A549 (cell line): ENCODE data around the gene NEK8. TPM values are rescaled to one million over a fixed set of nuclear protein-coding genes. Genes with fewer than 3 reads are reported as not detected.
"Not testable (repeated sequence)": the region's sequence is repeated elsewhere in the genome, so short reads cannot be mapped to it uniquely, and the experiment has no call there.

Experiments used
- ATAC-seq, 2 experiments: fragments of 200-7000 bp in 1 of 2; fragments of >200 bp in 1 of 2; cut with Nextera tagmentation in 1 of 2; cut with Tn5 transposase in 1 of 2; 3 replicates each; pipeline versions ENCODE4 v1.8.0 to v1.9.1; 2018 to 2020; ENCODE audit warnings: mild to moderate bottlenecking in 1 of 2, moderate library complexity in 1 of 2
- CTCF ChIA-PET: fragments of 300-600 bp; sonication (Branson Sonifier 250); formaldehyde crosslinking; extraction: SDS; loops from one replicate; lab custom pipeline; 2021; ENCODE audit warnings: antibody characterized with exemption, inconsistent platforms; lab: Yijun Ruan, JAX
- POLR2A ChIA-PET: fragments of 350-600 bp; formaldehyde crosslinking; extraction: SDS; loops from one replicate; lab custom pipeline; 2021; ENCODE audit warnings: antibody characterized with exemption, inconsistent platforms; lab: Yijun Ruan, JAX
- DNase-seq, 2 experiments: peaks; one replicate each; pipeline versions ENCODE4 v3.0.0 to v3.0.0-alpha.2; 2011 to 2016; ENCODE audit warnings: low read depth in 1 of 2, low spot score in 1 of 2
- FAIRE-seq: peaks from 2 replicates; lab custom pipeline; 2011; peaks lifted over from hg19 to GRCh38; lab: Jason Lieb, UNC
- H3K27ac ChIP-seq, 2 experiments: fragments of >200 bp; sonication (Bioruptor Twin); formaldehyde crosslinking; 3 replicates each; pipeline ENCODE4 v1.5.1; 2016 to 2017
- H3K4me1 ChIP-seq: fragments of >200 bp; sonication (Bioruptor Twin); formaldehyde crosslinking; 3 replicates; pipeline ENCODE4 v1.6.1; 2016
- H3K4me2 ChIP-seq: fragments of >200 bp; sonication (Bioruptor Twin); formaldehyde crosslinking; 3 replicates; pipeline ENCODE4 v1.6.1; 2016
- H3K4me3 ChIP-seq: fragments of >200 bp; sonication (Bioruptor Twin); formaldehyde crosslinking; 3 replicates; pipeline ENCODE4 v1.5.1; 2016
- H3K9me3 ChIP-seq: fragments of >200 bp; sonication (Bioruptor Twin); formaldehyde crosslinking; 3 replicates; pipeline ENCODE4 v1.6.1; 2016
- EHF ChIP-seq: fragments of 250-450 bp; sonication (Bioruptor Pico); IDR thresholded peaks from 2 replicates; pipeline ENCODE4 v1.5.0; 2020; ENCODE audit warnings: mild to moderate bottlenecking
- EHMT2 ChIP-seq: fragments of 200-600 bp; sonication (generic); IDR thresholded peaks from 2 replicates; pipeline ENCODE4 v1.6.1; 2016; ENCODE audit warnings: antibody characterized with exemption, low read depth, mild to moderate bottlenecking, moderate library complexity
- FOSB ChIP-seq: fragments of 250-450 bp; sonication (Bioruptor Pico); IDR thresholded peaks from 2 replicates; pipeline ENCODE4 v1.5.0; 2020; ENCODE audit warnings: mild to moderate bottlenecking, moderate library complexity
- JUN ChIP-seq, 2 experiments: fragments of >200 bp; sonication (Bioruptor Twin); formaldehyde crosslinking; IDR thresholded peaks; 2 replicates in 1 of 2; 3 replicates in 1 of 2; pipeline ENCODE4 v1.6.1; 2016 to 2017
- KDM1A ChIP-seq: fragments of 200-600 bp; sonication (generic); IDR thresholded peaks from 2 replicates; pipeline ENCODE4 v1.6.1; 2016; ENCODE audit warnings: low read depth, mild to moderate bottlenecking
- RFX5 ChIP-seq: fragments of 450-650 bp; IDR thresholded peaks from 2 replicates; pipeline ENCODE4 v1.7.1; 2014; ENCODE audit warnings: antibody characterized with exemption, mild to moderate bottlenecking, moderate library complexity
- TP53 ChIP-seq: fragments of 250-450 bp; sonication (Bioruptor Pico); IDR thresholded peaks from 2 replicates; pipeline ENCODE4 v1.5.0; 2021; ENCODE audit warnings: mild to moderate bottlenecking, moderate library complexity
- ZFP36 ChIP-seq: fragments of 450-650 bp; IDR thresholded peaks from 2 replicates; pipeline ENCODE4 v1.6.1; 2014; ENCODE audit warnings: borderline replicate concordance; ENCODE audit not compliant: partially characterized antibody
- WGBS: methylation state at CpG from one replicate; pipeline ENCODE4 v1.1.6; 2017; ENCODE audit errors: missing lambda C conversion rate; 5-methylcytosine and 5-hydroxymethylcytosine counted together
- polyA plus RNA-seq, 4 experiments: library from polyadenylated mRNA; depleted of rRNA in 3 of 4; stranded (reverse); fragments of >200 nt; fragmentation: RNase III in 1 of 4; extraction: RNeasy Plus Mini Kit Qiagen cat#74134 plus additional on column Dnase treatment in 1 of 4; gene quantifications; 2 replicates in 3 of 4; 3 replicates in 1 of 4; pipeline ENCODE4 v1.2.3, GENCODE V29; 2011 to 2017
- TF ChIP-seq, protein P1 (sequence below): IDR thresholded peaks from 2 replicates; pipeline ENCODE4 v1.6.1; 2012
- TF ChIP-seq, protein P2 (sequence below): fragments of 200-600 bp; sonication (generic); IDR thresholded peaks from 2 replicates; pipeline ENCODE4 v1.6.1; 2016; ENCODE audit warnings: antibody characterized with exemption, mild to moderate bottlenecking, moderate library complexity
- TF ChIP-seq, protein P3 (sequence below): fragments of 450-650 bp; IDR thresholded peaks from 2 replicates; pipeline ENCODE4 v1.6.1; 2014; ENCODE audit warnings: antibody characterized with exemption
- TF ChIP-seq, protein P4 (sequence below): fragments of >200 bp; sonication (Bioruptor Twin); formaldehyde crosslinking; IDR thresholded peaks from 2 replicates; pipeline ENCODE4 v1.6.1; 2016
- TF ChIP-seq, protein P5 (sequence below): fragments of >200 bp; sonication (Bioruptor Twin); formaldehyde crosslinking; IDR thresholded peaks from 3 replicates; pipeline ENCODE4 v1.6.1; 2016

The NEK8 gene
- polyA plus RNA-seq, 2 of the 4 experiments (the other 2 are of a cell fraction) = 5.1 to 5.3 TPM

DNA sequence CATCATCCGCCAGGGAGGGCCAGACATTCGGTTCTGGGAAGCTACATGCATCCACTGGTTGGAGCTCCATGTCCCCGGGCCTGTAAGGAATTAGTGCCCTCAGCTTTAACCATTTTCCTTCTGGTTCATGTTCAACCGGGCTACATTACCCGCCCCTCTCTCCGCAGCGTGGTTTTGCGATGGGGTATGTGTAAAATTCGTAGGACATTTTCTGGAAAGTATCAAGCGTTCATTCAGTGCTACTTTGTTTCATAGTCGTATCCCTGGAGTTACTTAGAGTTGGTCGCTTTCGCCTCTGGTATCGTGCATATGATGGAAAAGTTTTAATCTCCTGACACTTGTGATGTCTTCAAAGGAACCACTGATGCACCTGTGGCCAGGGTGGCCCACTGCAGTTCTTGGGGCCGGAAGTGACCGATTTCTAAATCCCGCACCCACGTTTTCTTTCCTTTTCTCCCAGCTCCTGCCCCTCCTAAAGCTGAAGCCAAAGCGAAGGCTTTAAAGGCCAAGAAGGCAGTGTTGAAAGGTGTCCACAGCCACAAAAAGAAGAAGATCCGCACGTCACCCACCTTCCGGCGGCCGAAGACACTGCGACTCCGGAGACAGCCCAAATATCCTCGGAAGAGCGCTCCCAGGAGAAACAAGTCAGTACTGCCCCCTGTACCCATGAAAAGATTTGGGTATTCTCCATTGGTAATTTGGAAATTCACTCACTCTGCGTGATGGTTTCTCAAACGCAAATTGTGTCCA is 8.2 kb upstream of the NEK8 start (continued):
- TF ChIP-seq ZFP36 (no peak), FOSB (CRISPR knock-in tag) (peak; percentile 29; the same call in 1 of the 2 replicates), RFX5 (no peak), EHMT2 (no peak), KDM1A (no peak), EHF (CRISPR knock-in tag) (no peak), TP53 (CRISPR knock-in tag) (peak; percentile 92), JUN (IDR thresholded peaks at IDR 0.05) (peak; percentile 41 to 65; a peak in 2 of 5 replicates)
- TF ChIP-seq, protein P1, sequence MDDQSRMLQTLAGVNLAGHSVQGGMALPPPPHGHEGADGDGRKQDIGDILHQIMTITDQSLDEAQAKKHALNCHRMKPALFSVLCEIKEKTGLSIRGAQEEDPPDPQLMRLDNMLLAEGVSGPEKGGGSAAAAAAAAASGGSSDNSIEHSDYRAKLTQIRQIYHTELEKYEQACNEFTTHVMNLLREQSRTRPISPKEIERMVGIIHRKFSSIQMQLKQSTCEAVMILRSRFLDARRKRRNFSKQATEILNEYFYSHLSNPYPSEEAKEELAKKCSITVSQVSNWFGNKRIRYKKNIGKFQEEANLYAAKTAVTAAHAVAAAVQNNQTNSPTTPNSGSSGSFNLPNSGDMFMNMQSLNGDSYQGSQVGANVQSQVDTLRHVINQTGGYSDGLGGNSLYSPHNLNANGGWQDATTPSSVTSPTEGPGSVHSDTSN = no peak
- TF ChIP-seq, protein P2, sequence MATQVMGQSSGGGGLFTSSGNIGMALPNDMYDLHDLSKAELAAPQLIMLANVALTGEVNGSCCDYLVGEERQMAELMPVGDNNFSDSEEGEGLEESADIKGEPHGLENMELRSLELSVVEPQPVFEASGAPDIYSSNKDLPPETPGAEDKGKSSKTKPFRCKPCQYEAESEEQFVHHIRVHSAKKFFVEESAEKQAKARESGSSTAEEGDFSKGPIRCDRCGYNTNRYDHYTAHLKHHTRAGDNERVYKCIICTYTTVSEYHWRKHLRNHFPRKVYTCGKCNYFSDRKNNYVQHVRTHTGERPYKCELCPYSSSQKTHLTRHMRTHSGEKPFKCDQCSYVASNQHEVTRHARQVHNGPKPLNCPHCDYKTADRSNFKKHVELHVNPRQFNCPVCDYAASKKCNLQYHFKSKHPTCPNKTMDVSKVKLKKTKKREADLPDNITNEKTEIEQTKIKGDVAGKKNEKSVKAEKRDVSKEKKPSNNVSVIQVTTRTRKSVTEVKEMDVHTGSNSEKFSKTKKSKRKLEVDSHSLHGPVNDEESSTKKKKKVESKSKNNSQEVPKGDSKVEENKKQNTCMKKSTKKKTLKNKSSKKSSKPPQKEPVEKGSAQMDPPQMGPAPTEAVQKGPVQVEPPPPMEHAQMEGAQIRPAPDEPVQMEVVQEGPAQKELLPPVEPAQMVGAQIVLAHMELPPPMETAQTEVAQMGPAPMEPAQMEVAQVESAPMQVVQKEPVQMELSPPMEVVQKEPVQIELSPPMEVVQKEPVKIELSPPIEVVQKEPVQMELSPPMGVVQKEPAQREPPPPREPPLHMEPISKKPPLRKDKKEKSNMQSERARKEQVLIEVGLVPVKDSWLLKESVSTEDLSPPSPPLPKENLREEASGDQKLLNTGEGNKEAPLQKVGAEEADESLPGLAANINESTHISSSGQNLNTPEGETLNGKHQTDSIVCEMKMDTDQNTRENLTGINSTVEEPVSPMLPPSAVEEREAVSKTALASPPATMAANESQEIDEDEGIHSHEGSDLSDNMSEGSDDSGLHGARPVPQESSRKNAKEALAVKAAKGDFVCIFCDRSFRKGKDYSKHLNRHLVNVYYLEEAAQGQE = no peak
- TF ChIP-seq, protein P3, sequence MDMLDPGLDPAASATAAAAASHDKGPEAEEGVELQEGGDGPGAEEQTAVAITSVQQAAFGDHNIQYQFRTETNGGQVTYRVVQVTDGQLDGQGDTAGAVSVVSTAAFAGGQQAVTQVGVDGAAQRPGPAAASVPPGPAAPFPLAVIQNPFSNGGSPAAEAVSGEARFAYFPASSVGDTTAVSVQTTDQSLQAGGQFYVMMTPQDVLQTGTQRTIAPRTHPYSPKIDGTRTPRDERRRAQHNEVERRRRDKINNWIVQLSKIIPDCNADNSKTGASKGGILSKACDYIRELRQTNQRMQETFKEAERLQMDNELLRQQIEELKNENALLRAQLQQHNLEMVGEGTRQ = no peak
- TF ChIP-seq, protein P4, sequence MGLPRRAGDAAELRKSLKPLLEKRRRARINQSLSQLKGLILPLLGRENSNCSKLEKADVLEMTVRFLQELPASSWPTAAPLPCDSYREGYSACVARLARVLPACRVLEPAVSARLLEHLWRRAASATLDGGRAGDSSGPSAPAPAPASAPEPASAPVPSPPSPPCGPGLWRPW = no peak

- CTCF ChIA-PET = interaction anchor here (0.6 to 17.5 kb wide), 7 partner anchors 10 to 232 kb away, joined by 4 to 977 read pairs (median 5); partner anchors contain the start of genes BLTP2, PROCA1 and TRAF4
- TF ChIP-seq, protein P2 = 0 out of 2 replicates have a peak, but pooled peaks have one; percentile 26
- TF ChIP-seq, protein P5, sequence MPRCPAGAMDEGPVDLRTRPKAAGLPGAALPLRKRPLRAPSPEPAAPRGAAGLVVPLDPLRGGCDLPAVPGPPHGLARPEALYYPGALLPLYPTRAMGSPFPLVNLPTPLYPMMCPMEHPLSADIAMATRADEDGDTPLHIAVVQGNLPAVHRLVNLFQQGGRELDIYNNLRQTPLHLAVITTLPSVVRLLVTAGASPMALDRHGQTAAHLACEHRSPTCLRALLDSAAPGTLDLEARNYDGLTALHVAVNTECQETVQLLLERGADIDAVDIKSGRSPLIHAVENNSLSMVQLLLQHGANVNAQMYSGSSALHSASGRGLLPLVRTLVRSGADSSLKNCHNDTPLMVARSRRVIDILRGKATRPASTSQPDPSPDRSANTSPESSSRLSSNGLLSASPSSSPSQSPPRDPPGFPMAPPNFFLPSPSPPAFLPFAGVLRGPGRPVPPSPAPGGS = 0 out of 3 replicates have a peak, but pooled peaks have one; percentile 5
- Histone ChIP-seq H3K4me3 (peak overlapping the region; percentile 77), H3K4me2 (peak overlapping the region; percentile 92), H3K4me1 (peaks cover 54% of the 10 kb centered on the region), H3K27ac (peak overlapping the region; percentile 96)
- POLR2A ChIA-PET = interaction anchor here (0.8 to 2.3 kb wide), 4 partner anchors 22 to 231 kb away, joined by 3 to 23 read pairs (median 3); partner anchors contain the start of gene PHF12
- not testable (repeated sequence) for H3K9me3 ChIP-seq, DNase-seq, ATAC-seq, FAIRE-seq
- whole genome bisulfite sequencing = 7% methylated on average over 19 of the region's 19 CpGs
These were observed 7.6 kb upstream of the NEK8 start for GRCh38 chr17:28720997-28721329.
